Measurements from ENCODE around the gene BEND5.

Gene BEND5

GRCh38 chr1:48756683-48757316, 19.9 kb downstream of the BEND5 start:
- H3K4me3 ChIP-seq (replicated peaks; ENCODE audit: low read depth, low read length) = no peak overlapping the region
- no peak for TF ChIP-seq CTCF (IDR thresholded peaks at IDR 0.05; ENCODE audit: low read length, missing control alignments)
- DNase-seq (ENCODE audit: low read depth) = no peak

- H3K4me3 ChIP-seq (replicated peaks; ENCODE audit: low read depth, low read length) = no peak overlapping the region
- no peak for TF ChIP-seq CTCF (IDR thresholded peaks at IDR 0.05; ENCODE audit: low read length, missing control alignments)
- DNase-seq (ENCODE audit: low read depth) = no peak
These were observed 23.4 kb downstream of the BEND5 start for GRCh38 chr1:48753293-48753692.

- no peak overlapping the region for H3K4me3 ChIP-seq (replicated peaks; ENCODE audit: low read depth, low read length)
- no peak for DNase-seq (ENCODE audit: low read depth)
- TF ChIP-seq CTCF (IDR thresholded peaks at IDR 0.05; ENCODE audit: low read length, missing control alignments) = no peak
These were observed 26.6 kb downstream of the BEND5 start for GRCh38 chr1:48750109-48750508.

- H3K4me3 ChIP-seq (replicated peaks; ENCODE audit: low read depth, low read length) = no peak overlapping the region
- TF ChIP-seq CTCF (IDR thresholded peaks at IDR 0.05; ENCODE audit: low read length, missing control alignments) = no peak
- no peak for DNase-seq (ENCODE audit: low read depth)
These were observed 27.6 kb downstream of the BEND5 start for GRCh38 chr1:48749068-48749467.

- TF ChIP-seq CTCF (IDR thresholded peaks at IDR 0.05; ENCODE audit: low read length, missing control alignments) = no peak
- H3K4me3 ChIP-seq (replicated peaks; ENCODE audit: low read depth, low read length) = no peak overlapping the region
- DNase-seq (ENCODE audit: low read depth) = no peak
These were observed 29.8 kb downstream of the BEND5 start for GRCh38 chr1:48746906-48747305.

GRCh38 chr1:48744032-48744431, 32.7 kb downstream of the BEND5 start:
- no peak overlapping the region for H3K4me3 ChIP-seq (replicated peaks; ENCODE audit: low read depth, low read length)
- TF ChIP-seq CTCF (IDR thresholded peaks at IDR 0.05; ENCODE audit: low read length, missing control alignments) = no peak
- DNase-seq (ENCODE audit: low read depth) = no peak

GRCh38 chr1:48743480-48743879, 33.2 kb downstream of the BEND5 start:
- DNase-seq (ENCODE audit: low read depth) = no peak
- no peak overlapping the region for H3K4me3 ChIP-seq (replicated peaks; ENCODE audit: low read depth, low read length)
- no peak for TF ChIP-seq CTCF (IDR thresholded peaks at IDR 0.05; ENCODE audit: low read length, missing control alignments)

All from fibroblast of pulmonary artery (primary cell).